Dermis blood vessel endothelial cell (primary cell): ENCODE data around the gene CDX1. TPM values are rescaled to one million over a fixed set of nuclear protein-coding genes. Genes with fewer than 3 reads are reported as not detected.
"Not testable (repeated sequence)": the region's sequence is repeated elsewhere in the genome, so short reads cannot be mapped to it uniquely, and the experiment has no call there.

Source experiments
- DNase-seq: peaks from one replicate; pipeline ENCODE4 v3.0.0; 2010
- total RNA-seq: library from RNA; depleted of rRNA; stranded (reverse); fragments of >200 nt; gene quantifications from 2 replicates; pipeline ENCODE4 v1.2.3, GENCODE V29; 2014

The CDX1 gene
- total RNA-seq, 1 donor from 2014 or later: not detected

DNA sequence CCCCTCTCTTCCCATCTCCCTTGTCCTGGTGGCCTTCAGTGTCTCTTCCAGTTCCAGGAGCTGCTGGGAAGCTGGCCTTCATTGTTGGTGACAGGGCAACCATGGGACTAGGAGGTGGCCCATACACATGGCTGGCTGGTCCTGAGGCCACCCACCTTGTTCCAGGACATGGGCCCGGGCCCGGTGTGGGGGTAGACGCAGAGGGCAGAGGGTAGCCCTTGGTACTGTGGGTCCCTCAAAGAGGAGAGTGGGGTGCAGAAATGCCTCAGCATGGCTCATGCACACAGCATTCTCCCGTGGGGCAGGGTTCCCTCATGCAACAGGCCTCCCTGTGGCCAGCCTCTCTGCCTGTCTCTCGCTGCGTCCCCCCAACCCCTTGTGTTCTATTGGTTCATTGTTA is 44.1 kb downstream of the CDX1 start:
- no peak for DNase-seq

DNA sequence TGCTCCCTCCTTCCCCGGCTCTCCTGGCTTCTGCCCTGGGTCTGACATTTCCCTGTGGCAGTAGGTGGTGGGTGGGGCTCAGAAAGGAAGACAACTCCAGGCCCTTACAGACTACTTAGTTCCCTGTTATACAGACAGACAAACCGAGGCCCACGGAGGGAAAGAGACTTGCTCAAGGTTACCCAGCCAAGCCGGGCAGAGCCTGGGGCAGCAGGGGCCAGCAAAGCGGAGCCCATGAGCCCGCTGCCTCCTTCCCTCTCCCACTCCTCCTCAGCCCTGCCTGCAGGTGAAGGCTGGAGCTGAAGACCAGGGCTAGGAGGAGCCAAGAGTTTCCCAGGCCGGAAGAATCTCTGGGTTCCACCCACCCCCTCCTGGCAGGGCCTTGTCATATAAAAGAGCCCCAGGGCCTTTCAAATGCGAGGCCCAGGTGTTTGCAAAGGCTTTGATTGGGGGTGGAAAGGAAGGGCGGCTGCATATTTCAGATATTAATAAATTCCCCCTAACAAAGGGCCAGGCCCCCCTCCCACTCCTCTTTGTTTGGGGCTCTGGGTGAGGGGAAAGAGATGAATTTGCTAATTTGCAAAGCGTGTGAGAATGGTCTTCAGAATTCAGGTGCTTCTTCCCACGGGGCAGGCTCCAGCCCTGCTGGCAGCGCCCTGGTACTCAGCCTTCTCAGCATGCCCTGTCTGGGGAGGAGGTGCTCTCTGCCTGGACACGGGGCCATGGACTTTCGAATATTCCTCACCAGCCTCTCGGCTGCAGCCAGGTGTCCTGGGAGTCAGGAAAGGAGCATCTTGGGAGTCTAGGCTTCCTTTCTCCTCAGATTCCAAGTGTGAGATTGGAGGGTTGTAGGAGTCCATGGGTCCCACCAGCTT is 44.8 kb downstream of the CDX1 start:
- no peak for DNase-seq

DNA sequence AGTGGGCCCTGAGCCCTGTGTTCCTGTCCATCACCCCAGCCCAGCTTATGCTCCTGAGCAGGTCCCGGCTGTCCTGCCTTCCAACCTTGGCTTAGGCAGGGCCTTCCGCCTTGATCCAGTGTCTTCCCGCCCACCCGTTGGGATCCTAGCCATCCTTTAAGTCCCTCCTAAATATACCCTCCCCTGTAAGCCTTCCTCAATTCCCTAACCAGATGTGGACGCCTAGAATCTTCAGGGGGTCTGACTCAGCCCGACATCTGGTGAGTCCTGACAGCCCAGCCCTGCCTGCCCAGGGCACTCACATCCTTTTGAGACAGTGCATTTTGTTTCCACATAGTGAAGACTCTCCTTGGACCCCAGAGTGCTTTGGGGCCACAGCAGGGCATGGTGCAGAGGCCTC is 47.0 kb downstream of the CDX1 start:
- no peak for DNase-seq

DNA sequence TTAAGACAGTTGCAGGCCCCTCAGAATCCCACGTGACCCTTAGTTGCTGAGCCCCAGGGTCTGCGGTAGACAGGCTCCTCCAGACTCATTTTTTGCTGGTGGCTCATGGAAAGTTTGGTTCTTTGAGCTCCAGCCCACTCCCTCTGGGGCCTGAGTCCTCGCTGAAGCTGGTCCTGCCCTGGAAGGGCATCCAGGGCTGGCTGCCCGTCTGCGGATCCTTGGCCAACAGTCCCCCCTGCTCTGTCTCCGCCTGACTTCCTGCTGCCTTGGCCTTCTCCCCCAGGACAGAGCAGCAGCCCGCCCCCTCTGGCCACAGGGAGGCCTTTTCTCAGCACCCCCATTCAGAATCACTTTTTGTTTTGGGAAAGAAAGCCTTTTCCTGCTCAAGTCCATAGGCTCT is 47.7 kb downstream of the CDX1 start:
- DNase-seq: no peak

DNA sequence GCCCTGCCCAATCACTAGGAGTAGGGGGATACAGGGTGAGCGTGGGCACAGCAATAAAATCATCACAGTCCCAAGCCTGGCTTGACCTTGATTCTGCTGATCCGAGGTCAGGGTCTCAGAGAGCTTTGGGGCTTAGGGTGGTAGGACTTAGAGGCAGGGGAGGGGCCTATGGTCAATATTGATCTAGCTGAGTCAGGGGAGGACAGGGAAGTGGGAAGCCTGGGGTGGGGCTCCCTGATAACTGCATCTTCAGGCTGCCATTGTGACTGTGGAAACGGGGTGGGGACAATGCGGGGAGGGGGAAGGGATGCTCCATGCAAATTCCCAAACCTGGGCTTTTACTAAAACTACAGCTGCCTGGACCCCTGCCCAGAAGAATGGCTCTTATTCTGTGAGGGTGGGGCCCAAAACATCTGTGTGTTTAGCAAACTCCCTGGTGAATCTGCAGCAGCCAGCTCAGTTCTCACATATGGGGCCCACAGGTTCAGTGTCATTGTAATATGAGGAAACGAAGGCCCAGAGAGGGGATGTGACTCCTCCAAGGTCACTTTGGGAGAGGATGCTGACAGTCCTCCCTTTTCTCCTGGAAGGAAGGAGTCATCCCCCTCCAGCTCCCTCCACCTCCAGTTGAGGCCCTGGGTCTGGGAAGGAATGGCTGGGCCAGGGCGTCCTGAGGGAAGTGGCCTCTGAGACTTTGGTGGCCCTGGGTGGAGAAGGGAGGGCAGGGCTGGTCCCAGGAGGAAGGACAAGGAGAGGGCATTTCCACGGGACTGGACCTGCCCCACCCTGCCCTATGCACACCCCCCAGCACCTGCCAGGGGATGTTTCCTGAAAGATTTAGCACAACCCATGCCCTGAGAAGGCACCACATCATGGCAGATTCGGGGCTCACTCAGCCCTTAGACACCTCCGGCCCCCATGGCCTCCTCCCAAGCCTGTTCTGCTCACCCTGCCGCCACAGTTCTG is 49.7 kb downstream of the CDX1 start:
- no peak for DNase-seq

DNA sequence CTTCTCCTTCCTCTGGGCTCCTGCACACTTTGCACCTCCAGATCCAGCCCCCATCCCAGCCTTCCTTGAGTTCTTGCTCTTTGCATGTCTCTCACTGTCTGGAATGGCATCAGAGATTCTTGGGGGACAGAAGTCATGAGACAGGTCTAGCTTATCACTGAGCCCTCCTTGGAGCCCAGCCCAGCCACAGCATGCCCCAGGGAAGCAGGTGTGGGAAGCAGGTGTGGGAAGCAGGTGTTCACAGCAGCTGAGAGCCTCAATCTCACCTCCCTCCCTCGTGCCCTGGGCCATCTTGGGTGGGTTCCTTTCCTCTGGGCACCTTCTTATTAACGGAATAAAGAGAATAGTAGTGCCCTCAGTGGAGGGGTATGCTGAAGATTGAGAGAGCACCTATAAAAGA is 50.5 kb downstream of the CDX1 start:
- no peak for DNase-seq

DNA sequence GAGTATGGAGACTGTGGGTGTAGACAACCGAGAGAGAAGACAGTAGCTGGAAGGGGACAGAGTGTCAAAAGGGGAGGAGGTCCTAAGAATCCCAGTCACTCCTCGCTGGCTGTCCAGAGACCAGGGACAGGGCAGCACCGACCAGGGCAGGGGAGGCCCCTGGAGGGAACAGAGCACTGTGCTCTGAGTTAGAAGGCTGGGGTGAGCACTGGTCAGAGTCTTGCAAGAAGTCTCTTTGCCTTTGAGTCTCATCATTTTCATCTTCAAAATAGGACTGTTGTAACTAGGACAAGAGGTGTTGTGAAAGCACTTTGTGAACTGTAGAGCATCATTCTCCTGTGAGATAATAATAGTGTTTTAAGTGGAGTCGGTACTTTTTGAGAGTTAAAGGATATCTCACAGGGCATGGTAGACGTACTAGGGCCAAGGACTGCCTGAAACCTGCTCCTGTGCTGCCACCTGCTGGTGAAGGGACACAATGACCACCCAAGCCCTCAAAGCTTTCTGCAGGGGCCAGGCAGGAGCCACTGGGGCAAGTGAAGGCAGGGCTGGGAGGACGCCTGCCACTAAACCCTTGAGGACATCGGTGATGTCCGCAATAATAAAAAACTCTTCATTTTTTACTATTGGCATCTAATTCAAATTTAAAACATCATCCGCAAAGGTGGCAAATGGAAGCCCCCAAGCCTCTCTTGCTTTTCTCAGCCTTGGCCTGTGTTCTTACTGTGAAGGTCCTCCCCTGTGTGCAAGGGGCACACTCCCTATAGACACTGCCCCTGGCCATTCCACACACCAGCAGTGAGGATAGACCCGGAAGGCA is 51.5 kb downstream of the CDX1 start:
- peak; percentile 90 for DNase-seq

DNA sequence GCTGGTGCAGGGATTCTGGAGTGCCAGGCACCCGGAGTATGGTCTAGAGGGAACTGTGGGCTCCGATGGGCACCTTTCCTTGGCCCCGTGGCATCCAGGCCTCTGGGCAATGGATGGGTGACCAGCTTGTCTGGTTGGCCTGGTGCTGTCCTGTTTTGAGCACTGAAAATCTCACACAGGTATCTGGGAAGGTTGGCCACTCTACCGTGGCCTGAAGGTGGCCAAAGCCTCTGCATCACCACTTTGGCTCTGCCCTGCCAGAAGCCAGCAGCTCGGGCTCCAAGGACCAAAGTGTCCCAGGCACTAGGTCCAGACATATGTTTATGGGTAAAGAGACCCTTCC is 52.1 kb downstream of the CDX1 start:
- DNase-seq: no peak

DNA sequence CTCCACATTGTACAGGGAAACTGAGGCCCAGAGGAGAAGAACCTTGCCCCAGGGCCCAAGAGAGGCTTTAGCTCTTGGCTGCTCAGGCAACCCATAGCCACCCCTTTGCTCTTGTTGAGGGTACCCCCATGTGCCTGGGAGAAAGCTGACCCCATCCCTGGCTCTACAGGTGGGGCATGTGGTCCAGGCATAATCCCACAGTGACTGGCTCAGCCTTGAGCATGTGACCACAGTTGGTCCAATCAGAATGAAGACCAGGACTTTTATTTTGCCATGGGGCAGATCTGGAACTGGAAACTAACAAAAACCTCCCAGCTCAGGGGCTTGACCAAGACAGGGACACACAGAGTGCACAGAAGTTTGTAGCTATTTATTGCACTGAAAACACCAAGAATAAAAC is 52.6 kb downstream of the CDX1 start:
- DNase-seq: peak; percentile 9

DNA sequence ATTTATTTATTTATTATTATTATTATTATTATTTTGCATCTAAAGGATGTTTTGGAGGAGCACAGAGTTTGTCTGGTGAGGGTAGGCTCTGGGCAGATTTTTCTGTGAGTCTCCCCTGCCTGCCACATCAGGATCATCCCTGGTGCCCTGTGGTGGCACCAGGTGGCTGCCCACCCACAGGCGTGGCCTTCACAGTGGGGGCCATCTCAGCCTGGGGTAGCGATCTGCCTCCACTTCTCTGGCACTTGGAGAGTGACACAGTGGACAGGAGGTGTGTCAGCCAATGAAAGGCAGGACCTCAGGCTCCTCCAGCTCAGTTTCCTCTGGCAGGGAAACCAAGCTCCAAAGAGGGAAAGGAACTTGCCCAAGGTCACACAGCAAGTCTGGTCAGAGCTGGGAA is 53.3 kb downstream of the CDX1 start:
- no peak for DNase-seq

DNA sequence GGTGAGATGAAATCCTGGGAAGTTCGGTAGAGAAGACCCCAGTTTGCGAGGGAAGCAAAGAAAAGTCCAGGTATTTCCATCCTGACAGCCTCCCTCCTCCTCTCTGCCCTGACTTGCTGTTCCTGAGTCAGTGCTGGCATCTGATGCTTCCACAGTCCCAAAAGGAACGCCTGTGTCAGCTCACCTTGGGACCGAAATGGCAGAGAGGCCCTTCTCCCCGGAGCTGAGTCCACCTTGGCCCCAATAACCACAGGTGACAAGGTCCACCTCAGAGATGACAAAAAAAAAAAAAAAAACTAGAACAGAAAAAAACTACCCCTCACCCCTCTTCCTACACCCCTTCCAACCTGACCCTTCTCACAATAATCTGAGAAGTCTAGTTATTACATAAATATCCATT is 54.9 kb downstream of the CDX1 start:
- no peak for DNase-seq

DNA sequence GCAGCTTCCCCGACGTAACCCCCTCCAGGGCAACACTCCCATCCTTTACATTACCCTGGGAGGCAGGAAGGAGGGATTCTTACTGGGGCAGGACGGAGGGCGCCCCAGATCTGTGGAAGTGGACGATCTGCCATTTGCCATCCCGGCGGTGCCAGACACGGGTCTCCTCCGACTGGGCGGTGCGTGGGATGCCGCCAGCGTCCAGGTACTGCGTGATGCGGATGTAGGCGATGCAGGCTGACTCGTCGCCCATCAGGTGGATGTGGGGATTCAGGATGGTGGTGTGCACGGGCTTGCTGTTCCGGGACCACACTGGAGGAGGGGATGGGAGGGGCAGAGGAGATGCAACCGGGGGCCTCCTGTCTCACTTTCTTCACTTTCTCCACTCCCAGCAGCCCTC is 56.3 kb downstream of the CDX1 start:
- no peak for DNase-seq

DNA sequence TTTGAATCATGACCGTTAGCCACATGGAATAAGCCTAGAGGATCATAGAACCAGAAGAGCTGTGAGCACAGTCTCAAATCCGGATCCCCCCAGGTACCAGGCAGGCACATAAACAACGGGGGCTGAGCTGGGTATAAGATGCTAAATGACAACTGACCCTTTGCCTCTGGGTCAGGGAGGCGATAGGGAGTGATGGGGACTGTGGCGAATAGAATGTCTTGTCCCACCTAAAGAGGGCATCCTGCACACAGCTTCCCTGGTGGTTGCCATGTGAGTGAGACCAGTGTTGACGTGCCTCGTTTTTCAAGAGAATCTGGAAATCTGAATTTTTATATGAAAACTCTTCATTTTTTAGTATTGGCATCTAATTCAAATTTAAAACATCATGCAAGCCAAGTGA is 56.9 kb downstream of the CDX1 start:
- no peak for DNase-seq

DNA sequence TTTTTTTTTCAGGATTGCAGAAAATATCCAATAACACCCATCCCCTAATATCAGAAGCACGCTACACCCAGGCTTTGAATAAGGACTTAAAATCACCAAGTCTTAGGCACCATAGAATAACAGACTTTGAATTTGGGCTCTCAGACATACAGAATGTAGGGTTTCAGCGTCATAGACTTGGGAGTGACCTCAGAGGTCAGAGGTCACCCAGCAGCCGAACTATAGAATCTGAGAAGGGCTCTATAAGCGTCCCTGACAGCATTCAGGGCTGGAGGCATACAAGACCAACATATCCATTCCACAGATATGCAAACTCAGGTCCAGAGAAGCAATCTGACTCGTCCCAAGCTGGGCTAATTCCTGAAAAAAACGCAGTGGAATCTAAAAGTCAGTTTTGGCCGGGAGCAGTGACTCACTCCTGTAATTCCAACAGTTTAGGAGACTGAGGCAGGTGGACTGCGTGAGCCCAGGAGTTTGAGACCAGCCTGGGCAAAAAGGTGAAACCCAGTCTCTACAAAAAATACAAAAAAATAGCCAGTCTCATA is 58.0 kb downstream of the CDX1 start:
- DNase-seq: no peak

DNA sequence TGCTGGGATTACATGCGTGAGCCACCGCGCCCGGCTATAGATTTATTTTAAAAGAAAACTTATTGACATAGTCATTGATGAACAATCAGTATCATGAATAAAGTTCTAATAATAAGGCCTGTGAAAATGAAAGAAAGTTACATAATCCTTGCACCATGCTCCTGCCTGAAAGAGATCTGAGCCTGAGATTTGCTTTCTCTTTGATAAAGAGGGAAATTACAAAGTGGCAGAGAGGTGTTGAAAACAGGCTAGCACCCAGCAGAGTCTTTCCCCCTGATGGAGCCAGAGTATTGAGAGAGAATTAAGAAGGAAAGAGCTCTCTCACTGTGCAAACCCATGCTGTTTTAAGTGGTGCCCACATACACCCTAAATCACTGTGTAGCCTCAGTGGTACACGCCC is 60.5 kb downstream of the CDX1 start:
- DNase-seq: no peak

DNA sequence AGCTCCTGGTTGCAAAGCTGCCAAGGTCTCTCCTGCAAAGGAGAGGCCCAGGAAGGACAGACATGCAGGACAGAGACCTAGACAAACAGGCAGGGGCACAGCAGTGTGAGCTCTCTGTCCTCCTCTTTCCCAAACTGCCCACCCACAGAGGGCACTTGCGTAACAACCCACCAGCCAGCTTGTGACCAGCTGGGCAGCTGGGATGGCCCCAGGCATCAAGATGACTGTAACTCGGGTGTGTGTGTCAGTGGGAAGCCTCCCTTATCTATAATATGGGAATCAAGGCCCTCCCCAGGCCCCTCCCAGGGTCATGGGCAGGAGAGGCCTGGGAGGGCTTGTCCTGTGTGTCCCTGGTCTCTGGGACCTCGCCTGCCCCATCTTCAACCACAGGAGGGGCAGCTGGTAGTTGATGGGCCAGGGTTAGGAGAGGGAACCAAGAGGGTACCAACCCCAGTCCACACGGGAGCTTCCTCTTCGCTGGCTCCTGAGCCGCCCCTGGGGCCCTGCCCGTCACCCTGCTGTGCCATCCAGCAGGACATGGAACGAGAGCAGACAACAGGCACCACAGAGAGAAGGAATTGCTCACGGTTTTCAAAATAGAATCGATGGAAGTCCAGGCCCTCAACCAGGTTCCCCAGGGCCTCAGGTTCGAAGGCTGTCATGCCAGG is 61.2 kb downstream of the CDX1 start:
- no peak for DNase-seq

DNA sequence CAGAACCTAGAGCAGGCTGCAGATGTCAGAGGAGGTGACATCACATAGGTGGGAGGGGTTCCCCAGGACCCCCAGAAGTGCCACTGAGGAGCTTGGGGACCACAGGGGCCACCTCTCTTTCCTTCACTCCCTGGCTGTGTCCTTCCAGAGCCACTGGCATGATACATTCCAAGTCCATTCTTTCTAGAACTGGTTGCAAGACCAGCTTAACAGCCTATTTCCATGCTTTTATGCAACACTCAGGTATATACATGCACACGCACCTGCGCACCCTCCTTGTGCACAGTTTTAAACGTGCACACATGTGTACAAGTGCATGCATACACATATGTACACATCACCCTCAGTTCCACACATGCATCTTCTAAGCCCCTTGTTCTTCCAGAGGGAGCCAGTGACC is 63.0 kb downstream of the CDX1 start:
- no peak for DNase-seq

DNA sequence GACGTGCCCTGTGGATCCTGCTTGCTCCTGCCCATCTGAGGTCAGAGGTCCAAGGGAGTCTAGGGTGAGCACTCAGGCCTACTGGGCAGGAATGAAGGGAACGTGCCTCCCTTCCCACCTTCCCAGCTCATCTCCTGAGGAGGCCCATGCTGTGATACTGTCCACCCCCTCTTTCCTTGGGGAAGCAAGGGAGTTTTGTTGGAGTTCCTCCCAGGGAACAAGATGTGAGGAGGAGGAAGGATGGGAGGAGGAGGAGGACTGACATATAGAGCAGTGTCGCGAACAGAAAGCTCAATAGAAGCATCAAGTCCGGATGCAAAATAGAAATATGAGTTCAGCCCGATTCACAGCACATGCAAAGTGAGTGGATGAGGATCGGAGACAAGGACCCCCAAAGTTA is 64.3 kb downstream of the CDX1 start:
- DNase-seq: no peak

DNA sequence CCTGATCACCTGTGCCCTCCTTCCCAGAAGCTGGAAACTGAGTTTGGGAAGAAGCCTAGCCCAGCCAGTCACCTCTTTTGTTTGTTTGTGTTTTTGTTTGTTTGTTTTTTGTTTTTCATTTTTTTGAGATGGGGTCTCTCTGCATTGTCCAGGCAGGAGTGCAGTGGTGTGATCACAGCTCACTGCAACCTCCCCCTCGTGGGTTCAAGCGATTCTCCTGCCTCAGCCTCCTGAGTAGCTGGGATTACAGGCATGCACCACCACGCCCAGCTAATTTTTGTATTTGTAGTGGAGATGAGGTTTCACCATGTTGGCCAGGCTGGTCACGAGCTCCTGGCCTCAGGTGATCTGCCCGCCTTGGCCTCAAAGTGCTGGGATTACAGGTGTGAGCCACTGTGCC is 67.1 kb downstream of the CDX1 start:
- not testable (repeated sequence) for DNase-seq
